Measurements from ENCODE around the gene ALDH4A1.
A peak's percentile ranks its signal among the peaks of the same experiment; 100 is the strongest.

The ALDH4A1 gene

DNA sequence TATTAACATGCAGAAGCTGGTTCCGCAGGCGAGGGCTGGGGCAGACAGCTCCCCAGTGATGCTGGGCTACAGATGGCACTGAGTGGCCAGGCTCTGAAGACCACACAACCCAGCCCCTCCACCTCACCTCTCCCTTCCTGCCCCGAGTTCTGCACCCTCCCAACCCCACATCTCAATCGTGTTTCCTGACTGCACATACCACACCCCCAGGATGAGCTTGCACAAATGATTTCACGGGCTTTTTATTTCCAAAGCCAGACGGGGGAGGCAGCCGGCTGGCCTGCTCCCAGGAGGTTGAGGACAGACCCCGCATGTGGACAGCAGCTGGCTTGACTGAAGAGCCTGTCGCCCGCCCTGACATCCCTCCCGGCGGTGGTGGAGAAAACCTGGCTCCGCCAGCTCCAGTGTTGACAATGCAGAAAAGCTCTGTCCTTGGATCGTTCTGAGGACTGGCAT lies 21.4 kb upstream of the ALDH4A1 start:
- TF ChIP-seq, protein P1, sequence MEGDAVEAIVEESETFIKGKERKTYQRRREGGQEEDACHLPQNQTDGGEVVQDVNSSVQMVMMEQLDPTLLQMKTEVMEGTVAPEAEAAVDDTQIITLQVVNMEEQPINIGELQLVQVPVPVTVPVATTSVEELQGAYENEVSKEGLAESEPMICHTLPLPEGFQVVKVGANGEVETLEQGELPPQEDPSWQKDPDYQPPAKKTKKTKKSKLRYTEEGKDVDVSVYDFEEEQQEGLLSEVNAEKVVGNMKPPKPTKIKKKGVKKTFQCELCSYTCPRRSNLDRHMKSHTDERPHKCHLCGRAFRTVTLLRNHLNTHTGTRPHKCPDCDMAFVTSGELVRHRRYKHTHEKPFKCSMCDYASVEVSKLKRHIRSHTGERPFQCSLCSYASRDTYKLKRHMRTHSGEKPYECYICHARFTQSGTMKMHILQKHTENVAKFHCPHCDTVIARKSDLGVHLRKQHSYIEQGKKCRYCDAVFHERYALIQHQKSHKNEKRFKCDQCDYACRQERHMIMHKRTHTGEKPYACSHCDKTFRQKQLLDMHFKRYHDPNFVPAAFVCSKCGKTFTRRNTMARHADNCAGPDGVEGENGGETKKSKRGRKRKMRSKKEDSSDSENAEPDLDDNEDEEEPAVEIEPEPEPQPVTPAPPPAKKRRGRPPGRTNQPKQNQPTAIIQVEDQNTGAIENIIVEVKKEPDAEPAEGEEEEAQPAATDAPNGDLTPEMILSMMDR (IDR thresholded peaks at IDR 0.05): no peak

DNA sequence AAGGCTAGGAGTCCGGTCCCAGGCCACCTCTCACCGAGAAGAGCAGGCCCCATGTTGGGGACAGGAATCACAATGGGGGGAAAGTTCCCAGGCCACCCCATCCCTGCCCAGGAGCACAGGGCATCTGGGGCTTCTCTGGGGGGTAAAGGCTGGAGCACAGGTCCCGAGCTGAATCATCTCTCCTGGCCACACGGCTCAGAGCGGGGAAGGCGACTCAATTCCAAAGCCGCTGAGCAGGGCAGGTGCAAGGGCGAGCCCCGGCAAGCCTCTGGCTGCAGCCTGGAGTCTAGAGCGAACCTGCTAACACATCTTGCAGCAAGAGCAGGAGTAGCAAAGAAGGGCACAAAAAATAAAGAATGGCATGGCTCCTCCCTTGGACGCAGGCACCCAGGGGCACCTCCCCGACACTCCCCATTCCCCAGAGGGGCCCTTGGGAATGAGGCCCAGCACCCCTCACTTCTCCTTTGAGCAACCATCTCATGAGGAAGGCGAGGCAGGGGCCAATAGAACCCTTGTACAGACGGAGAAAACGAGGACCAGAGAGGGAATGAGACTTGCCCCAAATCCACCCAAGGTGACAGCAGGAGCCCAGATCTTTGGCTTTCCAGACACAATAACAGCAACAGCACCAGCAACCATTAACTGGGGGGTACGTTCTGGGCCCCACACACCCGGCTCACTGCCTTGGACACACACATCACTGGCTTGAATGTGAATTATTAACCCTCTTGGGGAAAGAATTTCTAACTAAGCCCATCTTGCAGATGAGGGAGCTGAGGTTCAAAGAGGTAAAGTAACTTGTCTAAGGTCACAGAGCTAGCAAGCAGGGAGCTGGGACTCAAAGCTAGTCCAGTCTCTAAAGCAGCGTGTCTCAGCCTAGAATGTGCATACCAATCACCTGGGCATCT lies 20.7 kb upstream of the ALDH4A1 start:
- TF ChIP-seq, protein P1 (IDR thresholded peaks at IDR 0.05): no peak

- TF ChIP-seq, protein P1 (IDR thresholded peaks at IDR 0.05): no peak
Observed at GRCh38 chr1:18922319-18922726, 20.0 kb upstream of the ALDH4A1 start.

DNA sequence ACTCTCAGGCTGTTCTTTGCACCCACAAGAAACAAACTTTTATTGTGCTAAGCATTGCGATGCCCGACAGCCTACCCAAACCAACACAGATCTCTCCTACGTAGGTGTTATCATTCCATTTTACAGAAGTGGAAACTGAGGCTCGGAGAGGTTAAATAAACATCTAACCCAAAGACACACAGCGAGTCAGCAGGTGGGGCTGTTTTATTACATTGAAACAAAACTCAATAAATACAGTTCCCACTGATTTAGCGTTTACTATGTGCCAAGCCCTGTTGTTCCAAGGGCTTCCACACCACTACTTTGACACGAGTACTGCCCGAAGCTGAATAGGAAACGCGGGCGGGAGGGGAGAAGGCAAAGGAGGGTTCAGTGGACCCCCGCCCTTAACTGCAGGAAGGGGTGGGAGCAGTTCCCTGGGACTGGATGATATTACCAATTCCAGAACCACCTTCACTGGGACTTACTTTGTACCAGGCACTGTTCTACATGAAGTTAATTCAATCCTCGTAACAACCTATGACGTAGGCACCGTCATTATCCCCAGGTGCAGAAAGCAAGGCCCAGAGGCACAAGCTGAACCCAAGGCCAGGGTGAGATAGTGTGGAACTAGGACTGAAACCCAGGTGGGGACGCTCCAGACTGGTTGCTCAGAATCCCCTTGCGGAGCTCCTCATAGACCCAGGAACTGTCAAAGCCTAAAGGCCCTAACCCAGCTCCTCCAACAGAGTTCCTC lies 19.3 kb upstream of the ALDH4A1 start:
- TF ChIP-seq, protein P1 (IDR thresholded peaks at IDR 0.05): peak; percentile 15; the same call in 1 of the 2 replicates

GRCh38 chr1:18920931-18921330 lies 18.6 kb upstream of the ALDH4A1 start:
- TF ChIP-seq, protein P1 (IDR thresholded peaks at IDR 0.05): no peak

DNA sequence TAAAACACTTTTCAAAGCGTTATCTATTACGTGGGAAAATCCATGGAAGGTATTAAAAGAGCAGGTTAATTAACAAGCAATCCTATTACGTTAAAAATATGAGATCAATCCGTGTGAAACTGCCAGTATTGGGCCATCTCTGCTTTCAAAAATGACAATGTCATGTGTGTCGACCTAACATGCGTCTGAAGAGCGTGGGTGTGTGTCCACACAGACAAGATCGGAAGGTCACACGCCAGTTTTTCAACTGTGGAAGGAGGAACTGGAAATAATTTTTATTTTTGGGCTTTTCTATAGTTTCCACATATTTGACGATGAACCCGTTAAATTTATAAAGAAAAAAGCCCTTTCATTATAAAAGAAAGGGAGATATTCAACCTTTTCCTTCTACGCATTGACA lies 17.6 kb upstream of the ALDH4A1 start:
- TF ChIP-seq, protein P1 (IDR thresholded peaks at IDR 0.05): no peak

GRCh38 chr1:18919197-18919905 lies 17.0 kb upstream of the ALDH4A1 start:
- TF ChIP-seq, protein P1 (IDR thresholded peaks at IDR 0.05): no peak

Data from LNCAP (cell line).